Type B pancreatic cell (in vitro differentiated cells): ENCODE results near the gene HEATR9. TPM values are rescaled to one million over a fixed set of nuclear protein-coding genes. Genes with fewer than 3 reads are reported as not detected.
A peak's percentile ranks its signal among the peaks of the same experiment; 100 is the strongest.

ENCODE experiments used
- DNase-seq: peaks from one replicate; pipeline ENCODE4 v3.0.0; 2021; ENCODE audit warnings: mixed read lengths; ENCODE audit not compliant: unreplicated experiment; ENCODE audit errors: extremely low spot score
- H3K27ac Mint-ChIP-seq: 2 replicates; pipeline ENCODE4 v1.8.0; 2021; ENCODE audit warnings: mild to moderate bottlenecking, mixed read lengths
- H3K27me3 Mint-ChIP-seq: 2 replicates; pipeline ENCODE4 v1.8.0; 2021; ENCODE audit warnings: mixed read lengths
- H3K36me3 Mint-ChIP-seq: 2 replicates; pipeline ENCODE4 v1.8.0; 2021; ENCODE audit warnings: mixed read lengths
- H3K4me1 Mint-ChIP-seq: one replicate; pipeline ENCODE4 v1.8.0; 2021; ENCODE audit warnings: mixed read lengths; ENCODE audit not compliant: unreplicated experiment
- H3K4me3 Mint-ChIP-seq: 2 replicates; pipeline ENCODE4 v1.8.0; 2021; ENCODE audit warnings: mild to moderate bottlenecking, mixed read lengths
- H3K9me3 Mint-ChIP-seq: 2 replicates; pipeline ENCODE4 v1.8.0; 2021; ENCODE audit warnings: mixed read lengths
- CTCF ChIP-seq: fragments of 200-600 bp; sonication (generic); conservative IDR thresholded peaks from 2 replicates; pipeline ENCODE4 v1.5.0; 2021; ENCODE audit warnings: antibody characterized with exemption, mild to moderate bottlenecking
- total RNA-seq: library from RNA; stranded (reverse); gene quantifications from 2 replicates; pipeline ENCODE4 v1.2.1, GENCODE V29; 2021; ENCODE audit warnings: low replicate concordance

Gene HEATR9
- total RNA-seq, 1 donor from 2014 or later, result not detected

- Mint-ChIP-seq H3K36me3 (peaks cover 19% of the 10 kb centered on the region), H3K9me3 (no peaks in the 10 kb centered on the region), H3K27ac (no peak overlapping the region), H3K4me1 (peaks cover 22% of the 10 kb centered on the region), H3K4me3 (no peak overlapping the region), H3K27me3 (no peaks in the 10 kb centered on the region)
- no peak for DNase-seq
- no peak for TF ChIP-seq CTCF
These were observed 51.5 kb downstream of the HEATR9 start for GRCh38 chr17:35817196-35817595.

- Mint-ChIP-seq H3K36me3 (peaks cover 19% of the 10 kb centered on the region), H3K9me3 (no peaks in the 10 kb centered on the region), H3K27me3 (no peaks in the 10 kb centered on the region), H3K27ac (no peak overlapping the region), H3K4me3 (no peak overlapping the region), H3K4me1 (peaks cover 22% of the 10 kb centered on the region)
- DNase-seq, result no peak
- no peak for TF ChIP-seq CTCF
These were observed 52.0 kb downstream of the HEATR9 start for GRCh38 chr17:35816723-35817122.

GRCh38 chr17:35812456-35812855, 56.2 kb downstream of the HEATR9 start:
- no peak for DNase-seq
- H3K27ac Mint-ChIP-seq, result no peak overlapping the region
- peaks cover 11% of the 10 kb centered on the region for H3K36me3 Mint-ChIP-seq
- peaks cover 36% of the 10 kb centered on the region for H3K4me1 Mint-ChIP-seq
- H3K27me3 Mint-ChIP-seq, result no peaks in the 10 kb centered on the region
- TF ChIP-seq CTCF, result no peak
- no peak overlapping the region for H3K4me3 Mint-ChIP-seq
- H3K9me3 Mint-ChIP-seq, result no peaks in the 10 kb centered on the region

GRCh38 chr17:35811759-35812158, 56.9 kb downstream of the HEATR9 start:
- peaks cover 11% of the 10 kb centered on the region for H3K36me3 Mint-ChIP-seq
- no peaks in the 10 kb centered on the region for H3K9me3 Mint-ChIP-seq

GRCh38 chr17:35809855-35810461, 58.7 kb downstream of the HEATR9 start:
- Mint-ChIP-seq H3K4me1 (peaks cover 27% of the 10 kb centered on the region), H3K27ac (peak overlapping the region; percentile 96), H3K36me3 (peaks cover 8% of the 10 kb centered on the region), H3K4me3 (peak overlapping the region; percentile 94), H3K9me3 (no peaks in the 10 kb centered on the region), H3K27me3 (no peaks in the 10 kb centered on the region)
- DNase-seq, result no peak
- TF ChIP-seq CTCF, result no peak

More at GRCh38 chr17:35811759-35812158, 56.9 kb downstream of the HEATR9 start:
- Mint-ChIP-seq H3K27ac (no peak overlapping the region), H3K4me1 (peaks cover 36% of the 10 kb centered on the region), H3K27me3 (no peaks in the 10 kb centered on the region), H3K4me3 (no peak overlapping the region)
- no peak for DNase-seq
- TF ChIP-seq CTCF, result no peak
